ENCODE data around the gene KNDC1.

The KNDC1 gene

DNA sequence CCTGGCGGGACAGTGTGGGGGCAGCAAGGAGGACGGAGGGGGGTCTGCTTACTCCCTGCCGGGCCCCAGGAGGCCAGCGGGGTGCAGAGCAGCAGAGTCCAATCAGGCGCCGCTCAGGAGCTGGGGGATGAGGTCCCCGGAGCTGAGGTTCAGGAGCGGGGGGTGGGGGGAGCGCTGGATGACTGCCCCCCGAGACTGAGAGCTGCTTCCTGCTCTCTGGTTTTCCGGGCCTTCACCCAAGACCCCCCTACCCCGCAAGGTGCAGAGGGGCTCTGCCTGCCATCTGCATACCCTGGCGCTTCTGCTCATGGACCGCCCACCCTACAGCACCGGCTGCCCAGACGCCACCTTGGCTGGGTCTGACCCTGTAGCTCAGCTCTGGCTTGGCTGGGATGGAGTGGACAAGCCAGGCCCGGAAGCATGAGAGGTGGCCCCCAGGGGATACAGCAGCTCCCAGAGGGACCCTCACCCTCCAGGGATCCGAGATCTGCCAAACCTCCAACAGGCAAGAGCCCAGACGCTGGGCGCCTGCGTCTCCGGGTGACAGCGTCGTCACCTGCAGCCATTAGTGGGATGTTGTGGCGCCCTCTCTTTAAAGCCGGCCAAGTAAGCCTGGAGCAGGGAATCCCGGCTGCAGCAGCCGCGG, 930 bp downstream of the KNDC1 start:
- Mint-ChIP-seq H3K27ac (no peak overlapping the region), H3K4me1 (no peaks in the 10 kb centered on the region), H3K9me3 (no peaks in the 10 kb centered on the region), H3K36me3 (ENCODE audit: low read depth) (no peaks in the 10 kb centered on the region), H3K27me3 (peaks cover 19% of the 10 kb centered on the region), H3K4me3 (no peak overlapping the region)
- ATAC-seq (no peak), DNase-seq (no peak)

DNA sequence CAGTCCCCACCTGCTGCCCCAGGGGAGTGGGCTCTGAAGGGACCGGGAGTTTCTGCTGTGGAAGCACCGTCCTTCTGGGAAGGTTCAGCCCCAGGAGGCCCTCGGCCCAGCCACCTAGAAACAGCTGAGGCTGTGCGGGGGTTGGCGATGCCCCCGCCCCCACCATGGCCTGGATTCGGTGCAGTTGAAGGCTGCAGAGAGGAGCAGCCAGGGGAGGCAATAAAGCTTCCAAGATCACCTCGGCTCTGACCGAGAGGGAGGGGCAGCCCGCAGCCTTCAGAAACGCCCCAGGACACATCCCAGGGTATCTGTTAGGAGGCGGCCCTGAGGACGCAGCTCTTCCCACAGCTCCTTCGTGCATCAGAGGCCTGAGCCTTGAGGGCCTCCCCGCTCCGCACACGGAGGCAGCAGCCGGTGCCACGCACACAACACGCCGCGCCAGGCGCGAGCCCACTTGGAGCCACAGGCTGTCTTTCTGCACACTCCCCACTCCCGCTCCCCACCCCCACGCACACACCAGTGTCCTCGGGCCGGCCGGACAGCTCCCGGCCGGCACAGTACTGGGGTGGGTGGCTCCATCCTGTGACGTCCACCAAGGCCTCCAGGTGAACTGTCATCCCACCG, 1.6 kb downstream of the KNDC1 start:
- Mint-ChIP-seq H3K4me3 (no peak overlapping the region), H3K36me3 (ENCODE audit: low read depth) (no peaks in the 10 kb centered on the region), H3K27ac (no peak overlapping the region), H3K4me1 (no peaks in the 10 kb centered on the region), H3K9me3 (no peaks in the 10 kb centered on the region), H3K27me3 (peaks cover 22% of the 10 kb centered on the region)
- DNase-seq (no peak), ATAC-seq (no peak)

DNA sequence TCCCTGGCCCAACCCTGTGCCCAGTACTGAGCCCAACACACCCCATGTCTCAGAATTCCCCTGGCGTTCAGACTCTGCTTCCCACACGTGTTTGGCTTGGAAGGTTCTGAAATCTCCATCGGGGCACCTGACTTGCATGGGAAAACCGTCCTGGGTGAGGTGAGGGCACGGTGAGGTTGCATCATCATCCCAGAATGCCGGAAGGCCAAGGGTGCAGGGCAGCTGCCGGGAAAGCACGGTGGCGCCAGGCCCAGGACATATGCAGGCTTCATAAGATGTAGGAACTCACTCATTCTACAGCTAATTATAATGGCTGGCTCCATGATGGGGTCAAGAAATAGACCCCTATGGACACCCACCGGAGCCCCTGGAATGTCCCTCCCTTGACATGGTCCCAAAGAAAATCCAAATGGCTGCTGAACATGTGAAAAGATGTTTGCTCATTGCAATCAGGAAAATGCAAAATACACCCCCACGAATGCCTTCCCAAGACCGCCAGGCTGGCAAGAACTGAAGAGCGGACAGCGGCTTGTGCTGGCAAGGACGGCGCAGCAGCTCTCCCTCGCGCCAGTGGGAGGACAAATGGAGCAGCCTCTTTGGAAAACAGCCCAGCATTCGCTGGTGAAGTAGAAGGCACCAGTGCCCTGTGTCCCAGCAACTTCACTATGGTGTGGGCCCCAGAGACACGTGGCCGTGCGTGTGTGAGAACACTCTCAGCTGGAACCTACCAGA, 2.3 kb downstream of the KNDC1 start:
- ATAC-seq (no peak), DNase-seq (no peak)
- Mint-ChIP-seq H3K36me3 (ENCODE audit: low read depth) (no peaks in the 10 kb centered on the region), H3K4me3 (no peak overlapping the region), H3K27me3 (peaks cover 20% of the 10 kb centered on the region), H3K4me1 (no peaks in the 10 kb centered on the region), H3K9me3 (no peaks in the 10 kb centered on the region), H3K27ac (no peak overlapping the region)

DNA sequence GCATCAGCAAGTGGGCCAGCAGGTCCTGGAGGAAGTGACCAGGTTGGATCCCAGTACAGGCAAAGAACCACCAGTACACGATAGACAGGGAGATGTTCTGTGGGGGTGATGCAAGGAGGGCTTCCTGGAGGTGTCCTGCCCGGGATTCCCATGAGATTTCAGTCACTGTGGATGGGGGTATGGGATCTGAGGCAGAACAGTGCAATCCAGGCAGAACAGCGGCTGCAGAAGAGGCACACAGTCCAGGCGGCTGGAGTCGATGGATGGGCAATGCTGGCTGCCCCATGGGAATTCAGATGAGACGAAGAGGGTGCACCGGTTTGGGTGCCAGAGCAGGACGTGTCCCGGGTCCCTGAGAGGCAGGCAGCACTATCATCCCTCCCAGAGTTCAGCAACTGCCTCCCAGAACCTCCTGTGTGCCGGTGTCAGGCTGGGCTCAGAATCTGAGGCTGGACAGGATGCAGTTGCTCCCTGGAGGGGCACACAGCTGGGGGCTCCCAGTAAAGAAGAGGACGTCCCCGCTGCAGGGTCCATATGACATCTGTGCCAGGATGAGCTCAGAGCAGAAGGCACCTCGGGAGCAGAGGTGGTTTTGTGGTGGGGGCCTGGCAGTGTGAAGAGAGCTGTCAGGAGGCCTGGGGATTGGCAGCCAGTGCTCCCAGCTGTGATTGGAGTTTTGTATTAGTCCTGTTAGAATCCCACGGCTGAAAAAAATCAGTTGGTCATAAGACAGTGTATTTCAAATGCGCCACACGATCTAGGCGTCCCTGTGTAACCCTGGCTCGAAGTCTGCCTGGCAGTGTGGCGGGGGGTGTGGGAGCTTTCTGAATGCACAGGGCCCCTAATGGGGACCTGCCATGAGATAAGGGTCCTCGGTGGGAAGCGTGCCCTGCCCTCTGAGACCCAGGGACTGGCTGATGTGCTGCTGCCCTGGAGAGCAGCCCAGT, 3.2 kb downstream of the KNDC1 start:
- peaks cover 18% of the 10 kb centered on the region for H3K27me3 Mint-ChIP-seq
- no peaks in the 10 kb centered on the region for H3K9me3 Mint-ChIP-seq
- H3K27ac Mint-ChIP-seq = no peak overlapping the region
- no peak overlapping the region for H3K4me3 Mint-ChIP-seq
- ATAC-seq = no peak
- no peak for DNase-seq
- no peaks in the 10 kb centered on the region for H3K4me1 Mint-ChIP-seq
- no peaks in the 10 kb centered on the region for H3K36me3 Mint-ChIP-seq (ENCODE audit: low read depth)

DNA sequence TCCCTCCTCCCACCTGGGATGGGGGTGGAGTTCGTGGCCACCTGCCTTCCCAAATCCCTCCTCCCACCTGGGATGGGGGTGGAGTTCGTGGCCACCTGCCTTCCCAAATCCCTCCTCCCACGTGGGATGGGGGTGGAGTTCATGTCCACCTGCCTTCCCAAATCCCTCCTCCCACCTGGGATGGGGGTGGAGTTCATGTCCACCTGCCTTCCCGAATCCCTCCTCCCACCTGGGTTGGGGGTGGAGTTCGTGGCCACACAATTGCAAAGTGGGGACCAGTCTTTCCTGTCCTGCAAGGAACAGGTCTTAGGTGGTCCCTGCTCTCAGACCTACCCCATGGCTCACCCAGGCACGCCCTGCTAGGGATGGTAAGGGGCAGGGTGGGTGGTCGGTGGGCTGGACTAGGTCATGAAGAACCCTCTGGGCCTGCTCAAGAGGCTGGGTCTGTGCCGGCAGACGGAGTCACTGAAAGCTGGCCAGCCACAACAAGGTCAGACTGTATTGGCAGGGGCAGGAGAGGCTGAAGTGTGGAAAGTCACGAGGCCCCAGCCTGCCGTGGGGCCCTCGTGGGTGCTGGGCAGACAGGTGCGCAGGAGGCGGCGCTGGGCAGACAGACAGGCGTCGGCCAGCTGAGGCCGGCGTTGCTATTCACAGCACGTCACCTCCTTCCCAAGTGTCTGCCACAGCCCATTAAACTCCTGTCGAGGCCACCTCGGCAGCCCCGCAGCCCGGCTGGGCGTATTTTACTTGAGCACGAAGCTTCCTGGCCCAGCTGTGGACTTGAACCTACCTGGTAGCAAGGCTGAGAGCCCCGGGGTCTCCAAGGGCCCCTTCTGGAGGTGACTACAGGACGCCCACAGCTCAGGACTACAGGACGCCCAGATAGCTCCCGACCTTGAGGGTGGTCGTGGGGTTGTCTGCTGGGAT, 4.1 kb downstream of the KNDC1 start:
- Mint-ChIP-seq H3K9me3 (no peaks in the 10 kb centered on the region), H3K36me3 (ENCODE audit: low read depth) (no peaks in the 10 kb centered on the region), H3K27ac (no peak overlapping the region), H3K4me1 (no peaks in the 10 kb centered on the region), H3K27me3 (peaks cover 18% of the 10 kb centered on the region), H3K4me3 (no peak overlapping the region)
- DNase-seq (no peak), ATAC-seq (no peak)

DNA sequence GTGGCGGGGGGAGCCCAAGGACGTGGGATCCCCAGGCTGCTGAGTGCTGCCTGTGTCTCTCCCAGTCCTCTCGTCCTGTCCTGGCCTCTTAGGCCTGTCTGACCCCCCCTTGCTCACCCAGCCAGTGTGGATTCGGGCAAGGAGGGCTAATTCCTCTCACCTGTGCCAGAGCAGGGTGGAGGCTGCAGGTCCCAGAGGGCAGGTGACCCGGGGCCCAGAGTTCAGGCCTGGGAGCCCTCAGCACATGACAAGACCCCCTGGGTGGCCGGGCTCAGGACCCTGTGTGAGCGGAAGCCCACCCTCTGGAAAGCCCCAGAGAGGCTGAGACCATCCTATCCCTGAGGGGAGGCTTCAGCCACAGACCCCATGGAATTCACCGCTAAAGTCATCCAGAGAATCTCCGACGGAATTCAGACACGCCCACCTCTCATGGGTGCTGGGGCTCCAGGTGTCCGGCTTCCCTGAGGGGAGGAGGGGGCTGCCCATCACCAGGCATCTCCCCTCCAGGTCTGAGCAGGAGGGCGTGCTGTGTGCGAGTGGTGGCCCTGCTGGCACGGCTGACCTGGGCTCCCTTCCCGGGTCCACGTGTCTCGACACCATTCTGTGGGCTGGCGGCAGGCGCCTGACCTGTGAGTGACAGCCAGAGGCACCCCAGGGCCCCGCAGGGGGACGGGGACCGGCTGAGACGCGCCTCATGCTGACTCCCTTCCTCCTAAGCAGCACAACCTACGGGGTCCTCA, 5.0 kb downstream of the KNDC1 start:
- no peaks in the 10 kb centered on the region for H3K4me1 Mint-ChIP-seq
- H3K27ac Mint-ChIP-seq = no peak overlapping the region
- no peaks in the 10 kb centered on the region for H3K36me3 Mint-ChIP-seq (ENCODE audit: low read depth)
- H3K9me3 Mint-ChIP-seq = no peaks in the 10 kb centered on the region
- ATAC-seq (no peak), DNase-seq (no peak)
- no peak overlapping the region for H3K4me3 Mint-ChIP-seq
- peaks cover 18% of the 10 kb centered on the region for H3K27me3 Mint-ChIP-seq

DNA sequence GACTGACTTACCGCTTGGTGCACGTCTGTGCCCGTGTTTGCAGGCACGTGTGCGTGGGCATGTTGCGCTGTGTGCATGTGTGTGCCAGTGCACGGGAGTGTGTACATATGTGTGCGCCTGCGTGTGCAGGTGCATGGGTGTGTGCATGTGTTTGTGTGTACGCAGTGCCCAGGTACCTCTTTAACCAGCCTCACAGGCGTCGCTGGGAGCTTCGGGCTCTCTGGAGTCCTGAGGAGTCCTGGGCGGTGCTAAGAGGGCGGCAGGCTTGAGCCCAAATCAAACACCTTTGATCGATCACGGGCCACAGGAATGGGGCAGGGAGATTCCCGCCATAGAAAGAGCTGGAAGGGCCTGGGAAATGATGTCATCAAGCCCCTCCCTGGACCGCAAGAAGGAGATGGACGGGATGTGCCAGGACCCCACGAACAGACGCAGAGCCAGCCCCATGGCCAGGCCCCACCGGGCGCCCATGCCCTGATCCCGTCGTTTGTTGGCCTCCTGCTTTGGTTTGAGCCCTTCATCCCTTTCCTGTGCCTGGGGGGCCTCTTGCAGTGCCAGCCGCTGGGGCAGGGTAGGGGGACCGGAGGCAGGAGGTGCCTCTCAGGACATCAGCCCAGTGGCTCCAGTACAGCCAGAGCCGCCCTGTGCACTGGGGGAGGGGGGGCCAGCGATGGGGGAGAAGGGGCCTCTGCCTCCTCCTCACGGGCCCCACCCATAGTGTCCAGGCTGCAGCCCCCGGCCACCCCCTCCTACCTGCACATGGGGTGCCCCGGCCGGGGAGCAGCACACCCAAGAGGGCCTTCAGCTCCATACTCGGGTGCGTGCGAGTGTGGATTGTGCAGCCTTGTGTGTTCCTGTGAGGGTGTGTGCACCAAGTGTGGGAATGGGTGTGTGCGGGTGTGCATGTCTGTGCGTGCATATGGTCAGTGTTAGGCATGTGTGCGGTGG, 5.8 kb downstream of the KNDC1 start:
- DNase-seq = no peak
- no peaks in the 10 kb centered on the region for H3K4me1 Mint-ChIP-seq
- H3K4me3 Mint-ChIP-seq = no peak overlapping the region
- no peaks in the 10 kb centered on the region for H3K9me3 Mint-ChIP-seq
- H3K36me3 Mint-ChIP-seq (ENCODE audit: low read depth) = no peaks in the 10 kb centered on the region
- no peak for ATAC-seq
- no peak overlapping the region for H3K27ac Mint-ChIP-seq
- H3K27me3 Mint-ChIP-seq = peaks cover 18% of the 10 kb centered on the region

DNA sequence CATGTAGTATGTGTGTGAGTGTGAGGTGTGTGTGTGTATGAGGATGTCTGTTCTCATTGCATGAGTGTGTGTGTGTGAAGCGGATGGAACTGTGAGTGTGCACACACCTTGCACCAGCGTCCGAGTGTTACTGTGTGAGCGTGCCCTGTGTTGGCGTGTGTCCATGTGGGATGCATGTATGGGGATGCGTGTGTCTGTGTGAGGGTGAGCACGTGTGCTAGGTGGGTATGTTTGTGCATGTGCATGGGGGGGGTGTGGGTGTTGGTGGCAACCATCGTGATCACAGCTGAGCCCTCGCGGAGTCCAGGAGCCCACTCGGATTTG, 6.4 kb downstream of the KNDC1 start:
- H3K36me3 Mint-ChIP-seq (ENCODE audit: low read depth) = no peaks in the 10 kb centered on the region

DNA sequence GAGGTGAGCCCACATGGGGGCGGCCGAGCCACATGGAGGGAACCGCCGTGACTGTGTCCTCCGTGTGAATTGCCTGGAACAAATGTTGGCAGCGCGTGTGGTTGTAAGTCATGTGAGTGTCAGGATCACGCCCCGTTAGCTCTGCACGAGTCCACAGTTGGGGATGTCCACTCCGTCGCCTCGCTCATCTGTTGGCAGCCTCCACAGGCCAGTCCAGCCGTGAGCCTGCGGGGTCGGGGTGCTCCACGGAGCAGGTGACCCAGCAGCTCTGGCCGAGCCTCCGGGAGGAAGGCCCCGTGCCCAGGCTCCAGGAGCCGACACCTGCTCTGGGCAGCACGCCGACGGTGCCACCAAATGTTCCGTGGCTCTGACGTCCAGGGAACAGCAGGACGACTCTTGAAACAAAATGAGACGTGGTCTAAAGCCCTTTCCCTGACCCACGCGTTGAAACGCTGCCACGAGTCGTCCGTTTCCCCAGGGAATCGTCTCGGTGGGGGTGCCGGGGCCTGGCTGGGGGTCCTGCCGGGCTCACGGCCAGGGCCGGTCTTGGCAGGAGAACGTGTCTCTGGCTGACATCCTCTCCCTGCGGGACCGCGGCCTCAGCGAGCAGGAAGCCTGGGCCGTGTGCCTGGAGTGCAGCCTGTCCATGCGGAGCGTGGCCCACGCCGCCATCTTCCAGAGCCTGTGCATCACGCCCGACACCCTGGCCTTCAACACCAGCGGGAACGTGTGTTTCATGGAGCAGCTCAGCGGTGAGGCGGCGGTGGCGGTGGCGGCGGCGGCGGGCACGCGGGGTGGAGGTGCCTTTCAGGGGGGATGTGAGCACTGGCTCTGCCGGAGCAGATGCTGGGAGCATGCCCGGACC, 7.0 kb downstream of the KNDC1 start:
- H3K9me3 Mint-ChIP-seq = no peaks in the 10 kb centered on the region
- DNase-seq (no peak), ATAC-seq (no peak)
- no peak overlapping the region for H3K27ac Mint-ChIP-seq
- no peaks in the 10 kb centered on the region for H3K36me3 Mint-ChIP-seq (ENCODE audit: low read depth)
- H3K4me1 Mint-ChIP-seq = no peaks in the 10 kb centered on the region
- peaks cover 16% of the 10 kb centered on the region for H3K27me3 Mint-ChIP-seq
- no peak overlapping the region for H3K4me3 Mint-ChIP-seq

More for the DNA sequence above, 6.4 kb downstream of the KNDC1 start:
- H3K27ac Mint-ChIP-seq = no peak overlapping the region
- no peak overlapping the region for H3K4me3 Mint-ChIP-seq
- no peaks in the 10 kb centered on the region for H3K4me1 Mint-ChIP-seq
- DNase-seq (no peak), ATAC-seq (no peak)
- peaks cover 15% of the 10 kb centered on the region for H3K27me3 Mint-ChIP-seq
- no peaks in the 10 kb centered on the region for H3K9me3 Mint-ChIP-seq

DNA sequence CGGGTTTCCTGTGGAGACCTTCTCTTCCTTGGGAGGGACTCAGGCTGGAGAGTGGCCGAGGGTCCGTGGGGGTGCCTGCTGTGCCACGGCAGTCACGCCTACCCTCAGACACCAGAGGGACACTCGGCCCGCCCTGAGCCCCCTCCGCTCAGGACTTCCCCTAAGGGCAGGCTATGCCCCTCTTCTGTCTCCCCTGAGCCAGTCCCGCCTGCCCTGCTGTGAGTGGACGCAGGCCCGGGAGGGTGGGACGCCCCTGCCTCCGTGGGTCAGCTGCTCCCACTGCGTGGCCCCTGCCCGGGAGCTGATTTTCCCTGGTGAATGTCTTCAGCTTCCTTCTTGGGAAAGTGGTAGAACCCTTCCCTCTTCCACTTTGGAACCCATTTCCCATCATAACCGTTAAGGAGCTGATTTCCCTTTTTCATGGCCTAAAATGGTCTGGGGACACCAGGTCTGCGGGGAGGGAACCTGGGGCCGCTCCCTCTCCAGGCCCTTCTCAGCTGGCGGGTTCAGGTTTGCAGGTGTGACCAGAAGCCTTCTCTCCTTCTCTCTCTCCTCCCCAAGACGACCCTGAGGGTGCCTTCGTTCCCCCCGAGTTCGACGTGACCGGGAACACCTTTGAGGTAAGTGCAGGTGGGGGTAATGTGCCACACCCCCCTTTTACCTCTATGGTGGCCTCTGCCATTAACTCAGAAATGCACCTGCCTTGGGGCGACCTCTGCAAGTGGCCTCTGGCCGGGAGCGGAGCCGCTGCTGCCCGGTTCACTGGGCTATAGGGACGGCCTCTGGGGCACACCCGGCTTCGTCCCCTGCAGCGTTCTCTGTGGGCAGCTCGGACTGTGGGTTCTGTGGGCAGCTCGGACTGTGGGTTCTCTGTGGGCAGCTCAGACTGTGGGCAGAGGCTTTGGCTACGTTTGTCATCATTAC, 7.9 kb downstream of the KNDC1 start:
- H3K27me3 Mint-ChIP-seq = peaks cover 8% of the 10 kb centered on the region
- DNase-seq (no peak), ATAC-seq (no peak)
- H3K4me1 Mint-ChIP-seq = no peaks in the 10 kb centered on the region
- H3K27ac Mint-ChIP-seq = no peak overlapping the region
- no peak overlapping the region for H3K4me3 Mint-ChIP-seq
- no peaks in the 10 kb centered on the region for H3K9me3 Mint-ChIP-seq
- no peaks in the 10 kb centered on the region for H3K36me3 Mint-ChIP-seq (ENCODE audit: low read depth)

DNA sequence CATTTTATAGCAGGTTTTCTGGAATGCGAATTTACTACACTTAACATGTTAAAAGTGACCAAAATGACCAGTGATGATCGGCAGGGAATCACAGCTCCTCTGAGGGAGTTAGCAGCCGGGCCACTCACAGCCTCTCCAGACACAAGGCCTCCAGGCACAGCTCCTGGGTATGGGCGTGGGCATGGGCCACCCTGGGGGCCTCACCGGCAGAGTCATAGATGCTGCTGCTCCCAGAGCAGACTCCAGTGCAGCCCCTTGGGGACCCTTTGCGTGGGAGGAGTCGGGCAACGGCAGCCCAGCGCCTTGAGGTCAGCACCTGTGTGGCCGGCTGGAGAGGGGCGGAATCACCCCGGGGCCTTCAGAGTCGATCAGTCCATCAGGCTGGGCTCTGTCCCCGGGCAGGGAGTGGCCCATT, 8.6 kb downstream of the KNDC1 start:
- Mint-ChIP-seq H3K27me3 (peaks cover 12% of the 10 kb centered on the region), H3K9me3 (no peaks in the 10 kb centered on the region), H3K4me3 (no peak overlapping the region), H3K4me1 (no peaks in the 10 kb centered on the region), H3K36me3 (ENCODE audit: low read depth) (no peaks in the 10 kb centered on the region), H3K27ac (no peak overlapping the region)
- no peak for DNase-seq
- no peak for ATAC-seq

All from activated naive CD8-positive, alpha-beta T cell treated with anti-CD3 and anti-CD28 coated beads, Interleukin-2, amount 50 U/mL, for 24 hours (primary cell).